HepG2 (cell line): ENCODE measurements around the gene FBN2. TPM values are rescaled to one million over a fixed set of nuclear protein-coding genes. Genes with fewer than 3 reads are reported as not detected.

ENCODE experiments used
- ATAC-seq: fragments of 200-7000 bp; cut with Tn5 transposase; 3 replicates; pipeline ENCODE4 v1.9.1; 2020; ENCODE audit warnings: mild to moderate bottlenecking, moderate library complexity
- BruUV-seq: library from RNA; stranded (reverse); fragments of 400-500 nt; replicated peaks from 2 replicates; lab custom pipeline; 2021; lab: Mats Ljungman, UMichigan
- CTCF ChIA-PET: fragments of 300-600 bp; formaldehyde crosslinking; extraction: SDS; loops from one replicate; lab custom pipeline; 2021; ENCODE audit warnings: low total read pairs, inconsistent platforms, low intra/inter-chr PET ratio; lab: Yijun Ruan, JAX
- POLR2A ChIA-PET: fragments of 350-600 bp; sonication (Branson Sonifier 250); formaldehyde crosslinking; loops from one replicate; lab custom pipeline; 2020; ENCODE audit warnings: antibody characterized with exemption, inconsistent platforms; lab: Yijun Ruan, JAX
- DNase-seq: peaks from one replicate; pipeline ENCODE4 v3.0.0-alpha.2; 2015; ENCODE audit warnings: low spot score
- FAIRE-seq: peaks from 3 replicates; lab custom pipeline; 2011; peaks lifted over from hg19 to GRCh38; lab: Jason Lieb, UNC
- H2AFZ ChIP-seq: one replicate; pipeline ENCODE4 v1.6.1; 2011; ENCODE audit warnings: low read length, inconsistent platforms
- H3K27ac ChIP-seq: fragments of 300-600 bp; 3 replicates; pipeline ENCODE4 v1.8.0; 2011; ENCODE audit warnings: mixed run types, mild to moderate bottlenecking, mixed read lengths, low read length, inconsistent platforms; ENCODE audit not compliant: insufficient read depth; ENCODE audit errors: extremely low read length
- H3K27me3 ChIP-seq, 2 experiments: fragments of 200-600 bp in 1 of 2; 2 replicates in 1 of 2; 3 replicates in 1 of 2; pipeline versions ENCODE4 v1.6.0 to v1.8.0; 2011; ENCODE audit warnings: low read length in 2 of 2, mild to moderate bottlenecking in 2 of 2, moderate library complexity in 2 of 2, inconsistent platforms in 1 of 2; ENCODE audit not compliant: insufficient read depth in 2 of 2, control insufficient read depth in 1 of 2
- H3K36me3 ChIP-seq, 2 experiments: fragments of 200-600 bp in 1 of 2; replicated peaks in 1 of 2; 2 replicates in 1 of 2; 3 replicates in 1 of 2; pipeline versions ENCODE4 v1.5.1 to v1.8.0; 2011; ENCODE audit warnings: low read length in 2 of 2, inconsistent platforms in 1 of 2; ENCODE audit not compliant: insufficient read depth in 2 of 2, control insufficient read depth in 1 of 2
- H3K4me1 ChIP-seq: 2 replicates; pipeline ENCODE4 v1.5.1; 2012; ENCODE audit warnings: low read length, inconsistent platforms; ENCODE audit not compliant: insufficient read depth
- H3K4me2 ChIP-seq: 2 replicates; pipeline ENCODE4 v1.6.0; 2011; ENCODE audit warnings: low read depth, low read length, inconsistent platforms
- H3K4me3 ChIP-seq, 3 experiments: fragments of 200-600 bp in 1 of 3; sonication (generic), shearing (Covaris generic) in 1 of 3; replicated peaks in 1 of 3; 2 replicates each; pipeline ENCODE4 v1.5.1; 2011 to 2016; ENCODE audit warnings: low read length in 3 of 3, inconsistent platforms in 2 of 3, low read depth in 2 of 3, mild to moderate bottlenecking in 2 of 3, control low read depth in 1 of 3, mixed read lengths in 1 of 3; ENCODE audit not compliant: insufficient read depth in 1 of 3
- H3K79me2 ChIP-seq: one replicate; pipeline ENCODE4 v1.6.1; 2011; ENCODE audit warnings: low read length, inconsistent platforms; ENCODE audit not compliant: insufficient read depth
- H3K9ac ChIP-seq: 2 replicates; pipeline ENCODE4 v1.6.0; 2011; ENCODE audit warnings: mild to moderate bottlenecking, low read depth, low read length, inconsistent platforms; ENCODE audit not compliant: insufficient read depth
- H3K9me3 ChIP-seq: 2 replicates; pipeline ENCODE4 v1.5.1; 2012; ENCODE audit warnings: mild to moderate bottlenecking, low read length
- H4K20me1 ChIP-seq: 2 replicates; pipeline ENCODE4 v1.6.0; 2011; ENCODE audit warnings: inconsistent platforms, mild to moderate bottlenecking, low read length, moderate library complexity; ENCODE audit not compliant: insufficient read depth
- ARHGAP35 ChIP-seq: sonication (generic); formaldehyde crosslinking; IDR thresholded peaks from 2 replicates; pipeline ENCODE4 v1.9.0; 2022; ENCODE audit warnings: mild to moderate bottlenecking, inconsistent platforms, moderate library complexity, missing genetic modification reagents, borderline replicate concordance
- CREB1 ChIP-seq, 2 experiments: fragments of 450-650 bp in 1 of 2; IDR thresholded peaks; 2 replicates each; pipeline ENCODE4 v1.6.1; 2016 to 2017; ENCODE audit warnings: control low read depth in 1 of 2, mild to moderate bottlenecking in 1 of 2, missing compliant biosample characterization in 1 of 2, missing genetic modification characterization in 1 of 2
- GABPB1 ChIP-seq: IDR thresholded peaks from 2 replicates; pipeline ENCODE4 v1.6.1; 2016; ENCODE audit warnings: mild to moderate bottlenecking, missing genetic modification reagents, moderate library complexity, missing compliant biosample characterization
- HCFC1 ChIP-seq: fragments of 150-350 bp; IDR thresholded peaks from 2 replicates; pipeline ENCODE4 v1.6.1; 2014; ENCODE audit warnings: low read depth, low read length
- PAWR ChIP-seq: sonication (generic); formaldehyde crosslinking; IDR thresholded peaks from 2 replicates; pipeline ENCODE4 v1.4.0; 2020; ENCODE audit warnings: missing genetic modification reagents, mild to moderate bottlenecking, borderline replicate concordance
- PCBP1 ChIP-seq: fragments of 200-400 bp; formaldehyde crosslinking; IDR thresholded peaks from 2 replicates; pipeline ENCODE4 v1.6.1; 2017; ENCODE audit warnings: mild to moderate bottlenecking, low read depth, low read length, borderline replicate concordance
- SMAD1 ChIP-seq: sonication (generic); formaldehyde crosslinking; IDR thresholded peaks from 2 replicates; pipeline ENCODE4 v1.4.0; 2020; ENCODE audit warnings: missing genetic modification reagents, low read depth, mild to moderate bottlenecking, borderline replicate concordance
- SP1 ChIP-seq, 2 experiments: fragments of 450-650 bp in 1 of 2; sonication (generic) in 1 of 2; formaldehyde crosslinking in 1 of 2; IDR thresholded peaks; 2 replicates each; pipeline versions ENCODE4 v1.4.0 to v1.6.1; 2016 to 2020; ENCODE audit warnings: missing genetic modification reagents in 1 of 2
- SRF ChIP-seq: IDR thresholded peaks from 2 replicates; pipeline ENCODE4 v1.6.1; 2011; ENCODE audit warnings: mild to moderate bottlenecking, low read depth, low read length, moderate library complexity
- TEAD3 ChIP-seq: optimal IDR thresholded peaks from 2 replicates; pipeline ENCODE3; 2016; ENCODE audit warnings: borderline replicate concordance
- ZMYM3 ChIP-seq: sonication (generic); formaldehyde crosslinking; IDR thresholded peaks from 2 replicates; pipeline ENCODE4 v1.5.1; 2020; ENCODE audit warnings: mild to moderate bottlenecking, missing genetic modification reagents
- ZNF543 ChIP-seq: sonication (generic); formaldehyde crosslinking; IDR thresholded peaks from 2 replicates; pipeline ENCODE4 v1.4.0; 2020; ENCODE audit warnings: mild to moderate bottlenecking, missing genetic modification reagents
- ZNF570 ChIP-seq: sonication (generic); formaldehyde crosslinking; IDR thresholded peaks from 2 replicates; pipeline ENCODE4 v1.4.0; 2020; ENCODE audit warnings: mild to moderate bottlenecking, missing genetic modification reagents, borderline replicate concordance
- ZNF580 ChIP-seq: IDR thresholded peaks from 2 replicates; pipeline ENCODE4 v1.6.1; 2016; ENCODE audit warnings: low read depth, borderline replicate concordance
- ZSCAN20 ChIP-seq: sonication (generic); formaldehyde crosslinking; IDR thresholded peaks from 2 replicates; pipeline ENCODE4 v1.4.0; 2020; ENCODE audit warnings: missing genetic modification reagents, mild to moderate bottlenecking, borderline replicate concordance
- ZSCAN22 ChIP-seq: sonication (generic); formaldehyde crosslinking; IDR thresholded peaks from 2 replicates; pipeline ENCODE4 v1.4.0; 2020; ENCODE audit warnings: mild to moderate bottlenecking, missing genetic modification reagents
- WGBS: methylation state at CpG from one replicate; pipeline ENCODE4 v1.1.6; 2017; ENCODE audit warnings: low lambda C conversion rate; 5-methylcytosine and 5-hydroxymethylcytosine counted together
- in situ Hi-C: cut with HindIII; loops from 2 replicates; pipeline ENCODE4 v1.10.0; 2017; ENCODE audit warnings: low pct_unique_long_range_greater_than_20kb; ENCODE audit not compliant: extremely low pct_ligation_motif_present
- intact Hi-C: fragments of 100-400 bp; cut with micrococcal nuclease; formaldehyde crosslinking; loops from one replicate; pipeline ENCODE4 v1.10.0; 2022; ENCODE audit not compliant: unreplicated experiment
- polyA plus RNA-seq, 8 experiments: library from polyadenylated mRNA; depleted of rRNA in 3 of 8; stranded (reverse) in 7 of 8; unstranded in 1 of 8; fragments of >200 nt; fragmentation: Illumina TruSeq in 4 of 8; extraction: Trizol in 4 of 8; gene quantifications; 2 replicates each; pipeline versions ENCODE4 v1.2.1 to v1.2.3, GENCODE V29; 2011 to 2016; ENCODE audit warnings: low read depth in 4 of 8, missing spikeins in 1 of 8, mixed read lengths in 1 of 8; ENCODE audit not compliant: insufficient read depth in 1 of 8
- total RNA-seq, 5 experiments: library from RNA; depleted of rRNA; stranded (reverse); fragments of >200 nt; fragmentation: Illumina TruSeq; extraction: Trizol; gene quantifications; 2 replicates each; pipeline ENCODE4 v1.2.3, GENCODE V29; 2016; ENCODE audit warnings: low read depth in 1 of 5
- TF ChIP-seq, protein P1 (sequence below): IDR thresholded peaks from 2 replicates; pipeline ENCODE4 v1.6.1; 2016; ENCODE audit warnings: low read depth
- TF ChIP-seq, protein P2 (sequence below): sonication (generic); formaldehyde crosslinking; IDR thresholded peaks from 2 replicates; pipeline ENCODE4 v1.8.1; 2023; ENCODE audit warnings: mild to moderate bottlenecking, missing genetic modification reagents, borderline replicate concordance
- TF ChIP-seq, protein P3 (sequence below): IDR thresholded peaks from 2 replicates; pipeline ENCODE4 v1.6.1; 2016; ENCODE audit warnings: missing compliant biosample characterization, missing genetic modification reagents, borderline replicate concordance

The FBN2 gene
- total and polyA plus RNA-seq, 2 of the 13 experiments (the other 11 are each of a cell fraction or from before 2014, with no cell fraction given): not detected

DNA sequence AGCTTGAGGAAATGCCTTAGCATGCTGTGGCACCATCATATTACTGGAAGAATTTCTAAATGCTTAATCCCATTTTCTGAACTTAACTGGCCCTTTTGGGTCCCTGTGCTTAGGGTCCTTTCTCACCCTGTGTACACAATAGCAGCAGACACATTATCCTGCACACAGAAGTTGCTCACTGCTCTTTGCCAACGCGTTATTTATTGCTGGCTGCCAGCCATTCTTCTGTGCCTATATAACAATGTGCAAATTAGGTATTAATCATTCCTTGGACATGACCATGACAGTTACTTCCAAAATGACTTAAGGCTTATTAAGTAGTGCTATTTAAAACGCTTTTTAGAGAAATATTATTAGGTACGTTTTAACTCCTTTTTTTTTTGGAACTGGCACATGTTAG, 134.7 kb downstream of the FBN2 start:
- no peak overlapping the region for H3K4me3 ChIP-seq
- in situ Hi-C loops: no loop called here

More for the DNA sequence above, 134.7 kb downstream of the FBN2 start:
- FAIRE-seq: no peak
- Histone ChIP-seq H3K9me3 (no peaks in the 10 kb centered on the region), H3K27ac (no peak overlapping the region), H3K4me1 (no peaks in the 10 kb centered on the region), H3K27me3 (no peaks in the 10 kb centered on the region), H2AFZ (no peak overlapping the region), H3K9ac (no peak overlapping the region), H4K20me1 (no peaks in the 10 kb centered on the region), H3K4me2 (no peak overlapping the region), H3K36me3 (no peaks in the 10 kb centered on the region), H3K79me2 (no peaks in the 10 kb centered on the region)
- DNase-seq: no peak
- WGBS: 3% methylated on average over 4 of the region's 4 CpGs
- intact Hi-C loops: no loop called here
- TF ChIP-seq SRF (no peak), CREB1 (IDR thresholded peaks at IDR 0.05) (no peak), CREB1 (CRISPR knock-in tag; IDR thresholded peaks at IDR 0.05) (no peak), ZSCAN22 (no peak), ARHGAP35 (no peak), PCBP1 (no peak), GABPB1 (CRISPR knock-in tag) (no peak), PAWR (CRISPR knock-in tag) (no peak), ZSCAN20 (CRISPR knock-in tag) (no peak), ZMYM3 (CRISPR knock-in tag) (no peak), SMAD1 (CRISPR knock-in tag) (no peak), ZNF570 (CRISPR knock-in tag) (no peak), SP1 (IDR thresholded peaks at IDR 0.05) (no peak), SP1 (CRISPR knock-in tag; IDR thresholded peaks at IDR 0.05) (no peak), ZNF543 (CRISPR knock-in tag) (no peak), TEAD3 (CRISPR knock-in tag) (no peak), HCFC1 (no peak), ZNF580 (no peak)
- TF ChIP-seq, protein P1, sequence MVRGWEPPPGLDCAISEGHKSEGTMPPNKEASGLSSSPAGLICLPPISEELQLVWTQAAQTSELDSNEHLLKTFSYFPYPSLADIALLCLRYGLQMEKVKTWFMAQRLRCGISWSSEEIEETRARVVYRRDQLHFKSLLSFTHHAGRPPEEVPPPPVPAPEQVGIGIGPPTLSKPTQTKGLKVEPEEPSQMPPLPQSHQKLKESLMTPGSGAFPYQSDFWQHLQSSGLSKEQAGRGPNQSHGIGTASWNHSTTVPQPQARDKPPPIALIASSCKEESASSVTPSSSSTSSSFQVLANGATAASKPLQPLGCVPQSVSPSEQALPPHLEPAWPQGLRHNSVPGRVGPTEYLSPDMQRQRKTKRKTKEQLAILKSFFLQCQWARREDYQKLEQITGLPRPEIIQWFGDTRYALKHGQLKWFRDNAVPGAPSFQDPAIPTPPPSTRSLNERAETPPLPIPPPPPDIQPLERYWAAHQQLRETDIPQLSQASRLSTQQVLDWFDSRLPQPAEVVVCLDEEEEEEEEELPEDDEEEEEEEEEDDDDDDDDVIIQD (CRISPR knock-in tag): no peak
- TF ChIP-seq, protein P2, sequence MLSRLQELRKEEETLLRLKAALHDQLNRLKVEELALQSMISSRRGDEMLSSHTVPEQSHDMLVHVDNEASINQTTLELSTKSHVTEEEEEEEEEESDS: no peak
- TF ChIP-seq, protein P3, sequence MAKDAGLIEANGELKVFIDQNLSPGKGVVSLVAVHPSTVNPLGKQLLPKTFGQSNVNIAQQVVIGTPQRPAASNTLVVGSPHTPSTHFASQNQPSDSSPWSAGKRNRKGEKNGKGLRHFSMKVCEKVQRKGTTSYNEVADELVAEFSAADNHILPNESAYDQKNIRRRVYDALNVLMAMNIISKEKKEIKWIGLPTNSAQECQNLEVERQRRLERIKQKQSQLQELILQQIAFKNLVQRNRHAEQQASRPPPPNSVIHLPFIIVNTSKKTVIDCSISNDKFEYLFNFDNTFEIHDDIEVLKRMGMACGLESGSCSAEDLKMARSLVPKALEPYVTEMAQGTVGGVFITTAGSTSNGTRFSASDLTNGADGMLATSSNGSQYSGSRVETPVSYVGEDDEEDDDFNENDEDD: no peak
- ChIA-PET POLR2A (no interaction called here), CTCF (no interaction called here)
- ATAC-seq: no peak
- BruUV-seq: no TSS peak
